ENCODE results near the gene TOMM40. TPM values are rescaled to one million over a fixed set of nuclear protein-coding genes. Genes with fewer than 3 reads are reported as not detected.

TOMM40 gene
- total and polyA plus RNA-seq, 2 of the 13 experiments (the other 11 are each of a cell fraction or from before 2014, with no cell fraction given): 72.0 to 110 TPM

GRCh38 chr19:44924243-44924725 is 33.2 kb downstream of the TOMM40 start (continued):
- TF ChIP-seq ZNF75D (CRISPR knock-in tag; IDR thresholded peaks at IDR 0.05; ENCODE audit: borderline replicate concordance) (no peak), KMT2B (CRISPR knock-in tag; IDR thresholded peaks at IDR 0.05) (no peak), NAIF1 (CRISPR knock-in tag; IDR thresholded peaks at IDR 0.05; ENCODE audit: borderline replicate concordance) (peak; percentile 41; the same call in 1 of the 2 replicates), RNF2 (conservative IDR thresholded peaks at IDR 0.05; ENCODE audit: low read depth) (no peak), NBN (conservative IDR thresholded peaks at IDR 0.05) (no peak), SNAPC5 (CRISPR knock-in tag; IDR thresholded peaks at IDR 0.05; ENCODE audit: borderline replicate concordance) (0 out of 2 replicates have a peak, but pooled peaks have one; percentile 16), ZFP37 (CRISPR knock-in tag; IDR thresholded peaks at IDR 0.05; ENCODE audit: borderline replicate concordance) (peak; percentile 94; the same call in 1 of the 2 replicates), HMG20A (CRISPR knock-in tag; IDR thresholded peaks at IDR 0.05; ENCODE audit: borderline replicate concordance) (peak; percentile 93), ADNP (CRISPR knock-in tag; IDR thresholded peaks at IDR 0.05) (0 out of 2 replicates have a peak, but pooled peaks have one; percentile 33), ZBTB7A (CRISPR knock-in tag; IDR thresholded peaks at IDR 0.05) (peak; percentile 99), ARHGAP35 (CRISPR knock-in tag; IDR thresholded peaks at IDR 0.05; ENCODE audit: borderline replicate concordance) (no peak), GMEB2 (CRISPR knock-in tag; IDR thresholded peaks at IDR 0.05; ENCODE audit: low read depth) (no peak), ZFP82 (CRISPR knock-in tag; IDR thresholded peaks at IDR 0.05; ENCODE audit: borderline replicate concordance) (no peak), ZNF143 (CRISPR knock-in tag; IDR thresholded peaks at IDR 0.05) (peak; percentile 59; the same call in 1 of the 2 replicates), CTCF (CRISPR knock-in tag; IDR thresholded peaks at IDR 0.05) (peak; percentile 28), IRF2 (CRISPR knock-in tag; IDR thresholded peaks at IDR 0.05) (peak; percentile 96), ZBTB20 (CRISPR knock-in tag; IDR thresholded peaks at IDR 0.05; ENCODE audit: borderline replicate concordance, low read depth) (peak; percentile 94; the same call in 1 of the 2 replicates), CREB3 (CRISPR knock-in tag; IDR thresholded peaks at IDR 0.05) (no peak), ZBTB33 (CRISPR knock-in tag; IDR thresholded peaks at IDR 0.05) (peak; percentile 89; the same call in 1 of the 2 replicates), NR2F2 (IDR thresholded peaks at IDR 0.05; ENCODE audit: borderline replicate concordance, low read depth) (peak; percentile 99), ZNF564 (CRISPR knock-in tag; IDR thresholded peaks at IDR 0.05) (peak; percentile 79; the same call in 1 of the 2 replicates)

Data from HepG2 (cell line).